Panc1 (cell line): ENCODE measurements around the gene NKAIN2.

Experiments used
- TF ChIP-seq, protein P1 (sequence below): fragments of 450-650 bp; IDR thresholded peaks from 2 replicates; pipeline ENCODE4 v1.5.1; 2017; ENCODE audit warnings: mild to moderate bottlenecking
- TF ChIP-seq, protein P2 (sequence below), 2 experiments: IDR thresholded peaks; 2 replicates each; pipeline ENCODE4 v1.6.1; 2011 to 2012; ENCODE audit warnings: low read depth in 2 of 2, control low read depth in 1 of 2, low read length in 1 of 2, mild to moderate bottlenecking in 1 of 2, moderate library complexity in 1 of 2; ENCODE audit not compliant: insufficient read depth in 1 of 2

DNA sequence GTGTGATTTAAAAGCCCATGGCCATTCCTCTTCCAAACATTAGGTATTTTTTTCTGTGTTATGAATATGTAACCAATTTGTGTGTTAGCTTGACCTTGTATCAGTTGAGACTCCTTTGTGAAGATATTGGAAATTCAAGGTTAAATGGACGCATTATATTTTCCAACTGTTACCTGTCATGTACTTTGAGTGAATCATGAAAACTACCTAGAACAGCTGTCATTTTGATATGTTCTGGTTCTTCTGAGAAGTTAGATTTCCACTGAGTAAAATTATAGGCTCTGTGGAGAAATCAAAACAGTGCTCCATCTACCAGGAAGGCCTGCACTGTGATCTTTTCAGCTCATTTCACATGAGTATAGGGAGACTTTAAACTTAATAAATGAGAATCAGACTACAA, 470.0 kb downstream of the NKAIN2 start:
- TF ChIP-seq, protein P1, sequence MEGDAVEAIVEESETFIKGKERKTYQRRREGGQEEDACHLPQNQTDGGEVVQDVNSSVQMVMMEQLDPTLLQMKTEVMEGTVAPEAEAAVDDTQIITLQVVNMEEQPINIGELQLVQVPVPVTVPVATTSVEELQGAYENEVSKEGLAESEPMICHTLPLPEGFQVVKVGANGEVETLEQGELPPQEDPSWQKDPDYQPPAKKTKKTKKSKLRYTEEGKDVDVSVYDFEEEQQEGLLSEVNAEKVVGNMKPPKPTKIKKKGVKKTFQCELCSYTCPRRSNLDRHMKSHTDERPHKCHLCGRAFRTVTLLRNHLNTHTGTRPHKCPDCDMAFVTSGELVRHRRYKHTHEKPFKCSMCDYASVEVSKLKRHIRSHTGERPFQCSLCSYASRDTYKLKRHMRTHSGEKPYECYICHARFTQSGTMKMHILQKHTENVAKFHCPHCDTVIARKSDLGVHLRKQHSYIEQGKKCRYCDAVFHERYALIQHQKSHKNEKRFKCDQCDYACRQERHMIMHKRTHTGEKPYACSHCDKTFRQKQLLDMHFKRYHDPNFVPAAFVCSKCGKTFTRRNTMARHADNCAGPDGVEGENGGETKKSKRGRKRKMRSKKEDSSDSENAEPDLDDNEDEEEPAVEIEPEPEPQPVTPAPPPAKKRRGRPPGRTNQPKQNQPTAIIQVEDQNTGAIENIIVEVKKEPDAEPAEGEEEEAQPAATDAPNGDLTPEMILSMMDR = no peak
- TF ChIP-seq, protein P2, sequence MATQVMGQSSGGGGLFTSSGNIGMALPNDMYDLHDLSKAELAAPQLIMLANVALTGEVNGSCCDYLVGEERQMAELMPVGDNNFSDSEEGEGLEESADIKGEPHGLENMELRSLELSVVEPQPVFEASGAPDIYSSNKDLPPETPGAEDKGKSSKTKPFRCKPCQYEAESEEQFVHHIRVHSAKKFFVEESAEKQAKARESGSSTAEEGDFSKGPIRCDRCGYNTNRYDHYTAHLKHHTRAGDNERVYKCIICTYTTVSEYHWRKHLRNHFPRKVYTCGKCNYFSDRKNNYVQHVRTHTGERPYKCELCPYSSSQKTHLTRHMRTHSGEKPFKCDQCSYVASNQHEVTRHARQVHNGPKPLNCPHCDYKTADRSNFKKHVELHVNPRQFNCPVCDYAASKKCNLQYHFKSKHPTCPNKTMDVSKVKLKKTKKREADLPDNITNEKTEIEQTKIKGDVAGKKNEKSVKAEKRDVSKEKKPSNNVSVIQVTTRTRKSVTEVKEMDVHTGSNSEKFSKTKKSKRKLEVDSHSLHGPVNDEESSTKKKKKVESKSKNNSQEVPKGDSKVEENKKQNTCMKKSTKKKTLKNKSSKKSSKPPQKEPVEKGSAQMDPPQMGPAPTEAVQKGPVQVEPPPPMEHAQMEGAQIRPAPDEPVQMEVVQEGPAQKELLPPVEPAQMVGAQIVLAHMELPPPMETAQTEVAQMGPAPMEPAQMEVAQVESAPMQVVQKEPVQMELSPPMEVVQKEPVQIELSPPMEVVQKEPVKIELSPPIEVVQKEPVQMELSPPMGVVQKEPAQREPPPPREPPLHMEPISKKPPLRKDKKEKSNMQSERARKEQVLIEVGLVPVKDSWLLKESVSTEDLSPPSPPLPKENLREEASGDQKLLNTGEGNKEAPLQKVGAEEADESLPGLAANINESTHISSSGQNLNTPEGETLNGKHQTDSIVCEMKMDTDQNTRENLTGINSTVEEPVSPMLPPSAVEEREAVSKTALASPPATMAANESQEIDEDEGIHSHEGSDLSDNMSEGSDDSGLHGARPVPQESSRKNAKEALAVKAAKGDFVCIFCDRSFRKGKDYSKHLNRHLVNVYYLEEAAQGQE (IDR thresholded peaks at IDR 0.05; ENCODE audit: insufficient read depth in 1 of 2, low read depth in 2 of 2, low read length in 1 of 2) = no peak
